HG03280 (cell line): ENCODE results near the gene ATP1B4.
"Not testable (repeated sequence)": the region's sequence is repeated elsewhere in the genome, so short reads cannot be mapped to it uniquely, and the experiment has no call there.

ENCODE experiments used
- ATAC-seq: cut with Tn5 transposase; IDR thresholded peaks from one replicate; pipeline ENCODE4 v1.9.1; 2021; ENCODE audit warnings: mild to moderate bottlenecking, moderate library complexity; ENCODE audit not compliant: unreplicated experiment

ATP1B4 gene

GRCh38 chrX:120361764-120362305 is at the start of gene ATP1B4:
ATP1B4 (plus strand) TSS chrX:120362089; CDS start chrX:120362169, 80 bp downstream.
- no peak for ATAC-seq

- no peak for ATAC-seq
Measured at GRCh38 chrX:120315776-120316175, 46.1 kb upstream of the ATP1B4 start.

DNA sequence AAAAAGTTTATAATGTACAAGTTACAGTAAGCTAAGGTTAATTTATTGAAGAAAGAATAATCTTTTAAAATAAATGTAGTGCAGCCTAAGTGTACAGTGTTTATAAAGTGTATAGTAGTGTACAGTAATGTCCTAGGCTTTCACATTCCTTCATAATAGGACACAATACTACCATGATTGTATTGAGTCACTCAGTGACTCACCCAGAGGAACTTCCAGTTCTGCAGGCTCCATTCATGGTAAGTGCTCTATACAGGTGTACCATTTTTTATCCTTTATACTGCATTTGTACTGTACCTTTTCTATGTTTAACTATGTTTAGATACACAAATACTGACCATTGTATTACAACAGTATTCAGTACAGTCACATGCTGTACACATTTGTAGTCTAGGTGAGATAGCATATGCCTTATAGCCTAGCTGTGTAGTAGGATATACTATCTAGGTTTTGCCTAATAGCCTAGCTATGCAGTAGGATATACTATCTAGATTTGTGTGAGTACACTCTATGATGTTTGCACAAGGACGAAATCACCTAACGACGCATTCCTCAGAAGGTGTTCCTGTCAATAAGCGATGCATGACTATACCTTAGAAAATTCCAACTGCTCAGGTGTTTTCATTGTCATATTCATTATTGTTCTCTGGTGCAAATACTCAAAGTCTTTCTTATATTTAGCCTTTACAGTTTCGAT is 45.2 kb upstream of the ATP1B4 start:
- no peak for ATAC-seq

DNA sequence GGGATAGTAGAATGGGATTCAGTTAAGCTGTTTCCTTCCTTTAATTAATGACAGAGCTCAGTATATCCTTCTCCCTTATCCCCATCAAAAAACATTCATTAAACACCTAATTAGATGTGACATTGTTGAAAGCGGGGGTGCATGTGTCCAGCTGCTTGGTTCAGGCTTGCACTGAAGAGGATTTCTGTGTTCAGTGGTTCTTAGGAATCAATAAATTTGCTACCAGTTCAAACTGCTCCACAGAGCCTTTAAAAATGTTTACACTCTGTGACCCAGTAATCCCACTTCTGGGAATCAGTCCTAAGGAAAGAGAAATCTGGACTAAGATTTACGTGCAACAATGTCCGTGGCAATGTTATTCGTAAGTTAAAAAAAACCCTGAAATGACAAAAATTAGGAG is 43.5 kb upstream of the ATP1B4 start:
- ATAC-seq: no peak

GRCh38 chrX:120321520-120322281 is 40.2 kb upstream of the ATP1B4 start:
- ATAC-seq: no peak

GRCh38 chrX:120331116-120331515 is 30.8 kb upstream of the ATP1B4 start:
- no peak for ATAC-seq

DNA sequence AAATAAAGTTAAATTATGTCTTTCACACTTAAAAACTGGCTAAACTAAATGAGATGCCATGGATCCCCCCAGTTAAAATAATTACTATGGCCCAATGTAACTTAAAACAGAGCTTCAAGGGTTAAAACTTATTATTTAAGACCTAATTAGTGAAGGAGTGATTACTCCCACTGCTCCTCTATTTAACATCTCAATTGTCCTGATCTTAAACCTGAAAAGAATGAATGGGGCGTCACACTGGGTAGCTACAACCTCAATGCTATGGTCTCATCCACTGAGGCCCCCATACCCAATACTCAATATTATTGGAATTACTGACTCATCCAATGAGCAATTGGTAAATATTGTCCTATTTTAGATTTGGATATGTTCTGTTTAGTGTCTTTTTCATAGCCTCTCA is 29.5 kb upstream of the ATP1B4 start:
- no peak for ATAC-seq

DNA sequence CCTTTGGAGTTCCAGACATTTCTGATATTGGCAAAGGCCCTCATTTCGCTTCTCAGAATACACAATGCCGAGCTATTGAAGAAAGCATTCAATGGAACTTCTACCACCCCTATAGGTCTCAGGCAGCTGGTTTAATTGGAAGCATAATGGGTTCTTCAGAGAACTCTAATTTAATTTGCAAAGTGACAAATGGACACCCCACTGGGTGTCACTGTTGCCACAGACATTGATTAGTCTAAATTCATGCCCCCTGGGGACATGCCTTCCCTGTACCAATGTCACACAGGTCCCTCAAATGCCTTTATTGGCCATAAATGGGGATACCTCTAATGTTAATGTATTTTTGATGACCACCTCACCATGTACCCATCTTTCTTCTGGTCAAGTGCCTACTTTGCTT is 27.7 kb upstream of the ATP1B4 start:
- ATAC-seq: no peak

GRCh38 chrX:120334603-120335002 is 27.3 kb upstream of the ATP1B4 start:
- ATAC-seq: no peak

- ATAC-seq: no peak
Measured at GRCh38 chrX:120335289-120335688, 26.6 kb upstream of the ATP1B4 start.

- ATAC-seq: no peak
Measured at GRCh38 chrX:120336899-120337298, 25.0 kb upstream of the ATP1B4 start.

DNA sequence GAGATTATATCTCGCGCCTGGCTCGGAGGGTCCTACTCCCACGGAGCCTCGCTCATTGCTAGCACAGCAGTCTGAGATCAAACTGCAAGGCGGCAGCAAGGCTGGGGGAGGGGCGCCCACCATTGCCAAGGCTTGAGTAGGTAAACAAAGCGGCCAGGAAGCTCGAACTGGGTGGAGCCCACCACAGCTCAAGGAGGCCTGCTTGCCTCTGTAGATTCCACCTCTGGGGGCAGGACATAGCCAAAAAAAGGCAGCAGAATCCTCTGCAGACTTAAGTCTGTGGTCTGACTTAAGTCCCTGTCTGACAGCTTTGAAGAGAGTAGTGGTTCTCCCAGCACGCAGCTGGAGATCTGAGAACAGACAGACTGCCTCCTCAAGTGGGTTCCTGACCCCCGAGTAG is 17.3 kb upstream of the ATP1B4 start:
- ATAC-seq: not testable (repeated sequence)

DNA sequence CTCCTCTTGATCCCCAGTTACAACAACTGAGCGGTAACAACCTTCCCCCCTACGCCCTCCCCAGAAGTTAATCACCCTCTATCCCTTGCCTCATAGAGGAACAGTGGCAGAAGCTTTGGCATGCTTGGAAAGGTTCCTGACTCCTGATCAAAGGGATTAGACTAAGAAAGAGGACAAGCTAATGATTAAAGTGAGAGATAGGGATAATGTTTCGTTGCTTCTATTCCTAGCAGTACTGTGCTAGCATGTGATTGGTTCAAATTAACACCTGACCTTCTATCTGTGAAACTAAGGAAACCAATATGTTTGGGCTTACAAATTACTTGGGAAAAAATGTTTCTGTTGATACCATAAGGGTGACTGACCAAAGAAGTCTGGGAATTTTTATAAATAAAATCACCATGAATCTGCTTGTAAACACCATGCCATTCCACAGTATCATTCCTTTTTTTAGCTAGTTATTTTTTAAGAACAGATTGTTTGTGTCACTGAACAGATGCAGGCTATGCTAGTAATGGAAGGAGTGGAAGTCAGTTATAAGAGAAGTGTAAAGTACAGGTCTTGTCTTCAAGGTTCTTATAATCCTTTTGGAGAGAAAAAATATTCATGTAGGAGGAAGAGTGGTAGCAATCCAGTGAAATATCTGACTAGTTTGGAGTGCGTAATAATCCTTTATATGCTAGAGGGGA is 11.3 kb upstream of the ATP1B4 start:
- no peak for ATAC-seq

DNA sequence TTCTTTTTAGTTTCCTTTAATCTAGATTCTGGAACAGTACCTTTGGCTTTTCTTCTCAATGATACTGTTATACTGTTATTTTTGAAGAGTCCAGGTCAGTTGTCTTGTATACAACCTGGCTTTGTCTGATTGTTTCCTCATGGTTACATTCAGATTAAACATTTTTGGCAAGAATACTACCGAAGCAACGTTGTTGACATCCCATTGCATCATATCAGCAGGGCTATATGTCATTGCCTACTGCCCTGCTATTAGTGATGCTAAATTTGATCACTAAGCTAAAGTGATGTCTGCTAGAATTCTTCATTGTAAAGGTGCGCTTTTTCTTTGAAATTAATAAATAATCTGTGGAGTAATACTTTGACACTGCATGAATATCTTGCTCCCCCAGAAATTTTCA is 5.8 kb upstream of the ATP1B4 start:
- ATAC-seq: no peak

DNA sequence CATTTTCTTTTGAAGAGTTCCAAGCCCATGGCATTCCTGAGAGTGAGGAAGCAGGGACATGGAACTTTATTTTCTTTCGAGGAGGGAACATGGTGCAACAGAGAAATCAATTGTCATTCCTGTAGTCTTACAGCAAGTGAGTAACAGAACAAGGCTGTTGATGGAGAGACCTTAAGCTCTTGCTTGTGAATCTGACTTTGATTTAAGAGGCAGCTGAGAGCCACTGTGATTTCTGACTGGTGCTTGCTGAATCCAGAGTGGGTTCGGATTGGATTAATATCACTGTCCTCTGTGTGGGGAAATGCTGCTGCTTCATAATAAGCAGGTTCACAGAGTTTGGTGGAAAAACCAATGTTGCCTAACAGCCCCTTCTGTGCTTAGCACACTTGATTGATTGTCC is 4.7 kb upstream of the ATP1B4 start:
- ATAC-seq: no peak

DNA sequence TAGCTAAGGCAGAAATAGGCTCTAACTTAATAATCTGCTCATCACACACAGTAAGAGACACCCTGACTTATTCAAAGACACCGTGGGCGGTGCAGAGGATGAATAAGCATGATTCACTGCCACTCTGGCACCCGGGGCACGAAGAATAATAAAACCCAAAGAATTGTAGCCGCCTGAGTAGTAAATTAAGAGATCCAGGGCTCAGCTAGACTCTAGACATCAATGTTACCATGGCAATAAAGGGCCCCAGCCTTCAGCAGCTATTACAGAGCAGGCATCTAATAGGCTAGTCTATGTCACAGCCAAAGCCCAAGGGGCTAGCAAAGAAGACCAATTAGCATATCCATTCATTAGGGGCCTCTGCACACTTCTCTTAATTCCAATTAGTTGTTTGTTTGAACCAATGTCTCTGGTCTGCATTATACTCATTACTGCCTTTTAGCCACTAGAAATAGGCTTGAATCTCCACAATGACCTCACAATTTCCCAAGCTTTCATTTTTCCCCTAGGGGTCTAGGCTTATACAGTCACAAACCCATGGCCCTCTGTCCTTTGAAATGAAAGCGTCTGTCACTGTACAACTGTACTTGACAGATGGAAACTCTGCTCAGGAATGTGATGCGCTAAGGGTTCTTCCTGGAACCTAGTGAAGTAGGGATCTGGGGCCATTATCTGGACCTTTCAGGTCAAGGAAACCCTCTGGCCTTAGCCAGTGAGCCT is 3.0 kb upstream of the ATP1B4 start:
- ATAC-seq: no peak

DNA sequence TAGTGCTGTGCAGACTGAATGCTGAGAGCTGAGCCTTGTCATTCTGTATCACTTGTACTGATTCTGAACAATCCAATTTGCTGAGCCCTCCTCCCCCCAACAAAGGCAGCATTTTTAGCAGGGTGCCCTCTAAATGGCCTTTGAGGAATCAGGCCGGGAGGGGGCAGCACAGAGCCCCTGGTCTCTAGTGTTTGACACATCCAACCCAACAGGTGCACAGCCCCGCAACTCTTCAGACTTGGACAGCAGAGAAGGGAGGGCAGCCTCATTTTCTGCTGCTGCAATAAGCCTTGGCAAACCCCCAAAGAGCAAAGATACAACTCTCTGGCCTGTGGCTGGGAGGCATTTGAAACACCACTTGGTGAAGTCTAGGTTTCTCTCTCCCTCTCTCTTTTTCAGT is 3.4 kb downstream of the ATP1B4 start:
- ATAC-seq: peak; percentile 70

DNA sequence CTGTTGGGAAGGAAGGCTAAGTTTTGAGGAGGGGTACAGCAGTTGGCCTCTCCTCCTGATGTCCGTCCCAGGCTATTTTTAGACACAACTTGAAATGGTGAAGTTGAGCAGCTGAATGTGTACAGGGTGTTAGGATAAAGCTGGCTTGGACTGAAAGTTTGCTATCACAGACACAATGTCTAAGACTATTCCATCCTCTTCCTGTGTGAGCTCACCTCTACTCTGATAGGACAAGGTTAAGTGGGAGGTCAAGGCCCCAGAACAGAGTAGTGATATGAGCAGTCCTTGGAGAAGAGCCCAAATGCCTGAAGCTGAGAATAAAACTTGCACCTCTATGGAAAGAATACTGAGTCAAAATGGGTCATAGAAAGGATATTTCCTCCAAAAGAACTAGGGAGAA is 4.1 kb downstream of the ATP1B4 start:
- ATAC-seq: no peak

- ATAC-seq: no peak
Measured at GRCh38 chrX:120366794-120367193, 4.9 kb downstream of the ATP1B4 start.

GRCh38 chrX:120367402-120368109 is 5.7 kb downstream of the ATP1B4 start:
- ATAC-seq: no peak
